ENCODE data around the gene FCRL2. TPM values are rescaled to one million over a fixed set of nuclear protein-coding genes. Genes with fewer than 3 reads are reported as not detected.
A peak's percentile ranks its signal among the peaks of the same experiment; 100 is the strongest.

The FCRL2 gene
- 0.15 TPM for polyA plus RNA-seq
- long read RNA-seq, donor 1 = 0 reads
- long read RNA-seq, donor 2 = 0 reads
- long read RNA-seq, donor 3 = 0 reads
- long read RNA-seq, donor 4 = 0 reads
- long read RNA-seq, donor 5 = 0 reads
- long read RNA-seq, donor 6 = 0 reads
- long read RNA-seq, donor 7, partial matches to known transcripts = 0 of 1 reads
- long read RNA-seq, donor 7, other reads (novel, unspliced or antisense) = 0 of 1 reads
- long read RNA-seq, donor 8 = 0 reads
- long read RNA-seq, donor 9 = 0 reads
- long read RNA-seq, donor 10 = 0 reads
- long read RNA-seq, donor 11 = 0 reads

GRCh38 chr1:157776971-157777391 is at the start of gene FCRL2:
Gene FCRL2, minus strand, starts transcription at chr1:157777132. Its CDS starts 59 bp downstream, at chr1:157777073.
- Histone ChIP-seq H3K27me3 (ENCODE audit: control insufficient read depth, insufficient read depth, low read length) (no peaks in the 10 kb centered on the region), H3K4me3 (ENCODE audit: low read length) (no peak within 1 kb of the TSS), H3K4me1 (ENCODE audit: control insufficient read depth, insufficient read depth, low read length) (peaks cover 15% of the 10 kb centered on the region), H3K36me3 (ENCODE audit: control insufficient read depth, insufficient read depth, low read length) (no peaks in the 10 kb centered on the region), H3K9me3 (ENCODE audit: control insufficient read depth, low read depth, low read length) (no peaks in the 10 kb centered on the region), H3K27ac (ENCODE audit: low read length) (peak within 1 kb of the TSS; percentile 58)
- DNase-seq = peak; percentile 29 to 63
- no CpG with 5 or more reads among the region's 1 CpG for WGBS (ENCODE audit: insufficient coverage, low lambda C conversion rate)

GRCh38 chr1:157820299-157820698 is 43.4 kb upstream of the FCRL2 start:
- Histone ChIP-seq H3K36me3 (ENCODE audit: control insufficient read depth, insufficient read depth, low read length) (no peaks in the 10 kb centered on the region), H3K9me3 (ENCODE audit: control insufficient read depth, low read depth, low read length) (no peaks in the 10 kb centered on the region), H3K4me1 (ENCODE audit: control insufficient read depth, insufficient read depth, low read length) (no peaks in the 10 kb centered on the region), H3K27ac (ENCODE audit: low read length) (no peak overlapping the region), H3K27me3 (ENCODE audit: control insufficient read depth, insufficient read depth, low read length) (no peaks in the 10 kb centered on the region), H3K4me3 (ENCODE audit: low read length) (no peak overlapping the region)
- no CpG with 5 or more reads among the region's 2 CpGs for WGBS (ENCODE audit: insufficient coverage, low lambda C conversion rate)
- no peak for DNase-seq

GRCh38 chr1:157819896-157820295 is 43.0 kb upstream of the FCRL2 start, which contains the start of gene FCRL1:
Gene FCRL1, minus strand, starts transcription at chr1:157820120. Its CDS starts 83 bp downstream, at chr1:157820037.
- Histone ChIP-seq H3K9me3 (ENCODE audit: control insufficient read depth, low read depth, low read length) (no peaks in the 10 kb centered on the region), H3K27ac (ENCODE audit: low read length) (no peak within 1 kb of the TSS), H3K27me3 (ENCODE audit: control insufficient read depth, insufficient read depth, low read length) (no peaks in the 10 kb centered on the region), H3K4me1 (ENCODE audit: control insufficient read depth, insufficient read depth, low read length) (no peaks in the 10 kb centered on the region), H3K36me3 (ENCODE audit: control insufficient read depth, insufficient read depth, low read length) (no peaks in the 10 kb centered on the region), H3K4me3 (ENCODE audit: low read length) (no peak within 1 kb of the TSS)
- no CpG with 5 or more reads among the region's 3 CpGs for WGBS (ENCODE audit: insufficient coverage, low lambda C conversion rate)
- DNase-seq = no peak

GRCh38 chr1:157819215-157819614 is 42.3 kb upstream of the FCRL2 start:
- H3K4me3 ChIP-seq (ENCODE audit: low read length) = no peak overlapping the region
- no peaks in the 10 kb centered on the region for H3K9me3 ChIP-seq (ENCODE audit: control insufficient read depth, low read depth, low read length)
- no peaks in the 10 kb centered on the region for H3K4me1 ChIP-seq (ENCODE audit: control insufficient read depth, insufficient read depth, low read length)
- H3K27me3 ChIP-seq (ENCODE audit: control insufficient read depth, insufficient read depth, low read length) = no peaks in the 10 kb centered on the region
- no peak for DNase-seq
- H3K36me3 ChIP-seq (ENCODE audit: control insufficient read depth, insufficient read depth, low read length) = no peaks in the 10 kb centered on the region
- no peak overlapping the region for H3K27ac ChIP-seq (ENCODE audit: low read length)
- 67% methylated on average over 1 of the region's 2 CpGs for WGBS (ENCODE audit: insufficient coverage, low lambda C conversion rate)

- Histone ChIP-seq H3K4me3 (ENCODE audit: low read length) (no peak overlapping the region), H3K9me3 (ENCODE audit: control insufficient read depth, low read depth, low read length) (peaks cover 3% of the 10 kb centered on the region), H3K27ac (ENCODE audit: low read length) (no peak overlapping the region), H3K4me1 (ENCODE audit: control insufficient read depth, insufficient read depth, low read length) (no peaks in the 10 kb centered on the region), H3K36me3 (ENCODE audit: control insufficient read depth, insufficient read depth, low read length) (no peaks in the 10 kb centered on the region), H3K27me3 (ENCODE audit: control insufficient read depth, insufficient read depth, low read length) (peaks cover 3% of the 10 kb centered on the region)
- DNase-seq = no peak
- no CpG with 5 or more reads among the region's 1 CpG for WGBS (ENCODE audit: insufficient coverage, low lambda C conversion rate)
These were observed 36.3 kb upstream of the FCRL2 start for GRCh38 chr1:157813269-157813668.

GRCh38 chr1:157806431-157807149 is 29.7 kb upstream of the FCRL2 start:
- no peaks in the 10 kb centered on the region for H3K36me3 ChIP-seq (ENCODE audit: control insufficient read depth, insufficient read depth, low read length)
- H3K27me3 ChIP-seq (ENCODE audit: control insufficient read depth, insufficient read depth, low read length) = peaks cover 3% of the 10 kb centered on the region
- DNase-seq = no peak
- WGBS (ENCODE audit: insufficient coverage, low lambda C conversion rate) = 40% methylated on average over 1 of the region's 6 CpGs
- no peaks in the 10 kb centered on the region for H3K4me1 ChIP-seq (ENCODE audit: control insufficient read depth, insufficient read depth, low read length)
- H3K9me3 ChIP-seq (ENCODE audit: control insufficient read depth, low read depth, low read length) = no peaks in the 10 kb centered on the region
- H3K4me3 ChIP-seq (ENCODE audit: low read length) = no peak overlapping the region
- H3K27ac ChIP-seq (ENCODE audit: low read length) = no peak overlapping the region

- Histone ChIP-seq H3K4me3 (ENCODE audit: low read length) (no peak overlapping the region), H3K36me3 (ENCODE audit: control insufficient read depth, insufficient read depth, low read length) (no peaks in the 10 kb centered on the region), H3K9me3 (ENCODE audit: control insufficient read depth, low read depth, low read length) (no peaks in the 10 kb centered on the region), H3K4me1 (ENCODE audit: control insufficient read depth, insufficient read depth, low read length) (no peaks in the 10 kb centered on the region), H3K27ac (ENCODE audit: low read length) (no peak overlapping the region), H3K27me3 (ENCODE audit: control insufficient read depth, insufficient read depth, low read length) (no peaks in the 10 kb centered on the region)
- no CpG with 5 or more reads among the region's 7 CpGs for WGBS (ENCODE audit: insufficient coverage, low lambda C conversion rate)
- no peak for DNase-seq
These were observed 26.9 kb upstream of the FCRL2 start for GRCh38 chr1:157803851-157804250.

- no peak for DNase-seq
- no peaks in the 10 kb centered on the region for H3K36me3 ChIP-seq (ENCODE audit: control insufficient read depth, insufficient read depth, low read length)
- H3K9me3 ChIP-seq (ENCODE audit: control insufficient read depth, low read depth, low read length) = no peaks in the 10 kb centered on the region
- no peak overlapping the region for H3K27ac ChIP-seq (ENCODE audit: low read length)
- WGBS (ENCODE audit: insufficient coverage, low lambda C conversion rate) = no CpG with 5 or more reads among the region's 1 CpG
- H3K27me3 ChIP-seq (ENCODE audit: control insufficient read depth, insufficient read depth, low read length) = peaks cover 7% of the 10 kb centered on the region
- no peak overlapping the region for H3K4me3 ChIP-seq (ENCODE audit: low read length)
- H3K4me1 ChIP-seq (ENCODE audit: control insufficient read depth, insufficient read depth, low read length) = no peaks in the 10 kb centered on the region
These were observed 23.1 kb upstream of the FCRL2 start for GRCh38 chr1:157799996-157800395.

GRCh38 chr1:157798211-157798610 is 21.3 kb upstream of the FCRL2 start:
- no peak for DNase-seq
- H3K9me3 ChIP-seq (ENCODE audit: control insufficient read depth, low read depth, low read length) = peaks cover 3% of the 10 kb centered on the region
- no peak overlapping the region for H3K4me3 ChIP-seq (ENCODE audit: low read length)
- WGBS (ENCODE audit: insufficient coverage, low lambda C conversion rate) = no CpG with 5 or more reads among the region's 5 CpGs
- no peaks in the 10 kb centered on the region for H3K36me3 ChIP-seq (ENCODE audit: control insufficient read depth, insufficient read depth, low read length)
- no peaks in the 10 kb centered on the region for H3K4me1 ChIP-seq (ENCODE audit: control insufficient read depth, insufficient read depth, low read length)
- H3K27me3 ChIP-seq (ENCODE audit: control insufficient read depth, insufficient read depth, low read length) = peaks cover 7% of the 10 kb centered on the region
- H3K27ac ChIP-seq (ENCODE audit: low read length) = no peak overlapping the region

- Histone ChIP-seq H3K27me3 (ENCODE audit: control insufficient read depth, insufficient read depth, low read length) (no peaks in the 10 kb centered on the region), H3K4me1 (ENCODE audit: control insufficient read depth, insufficient read depth, low read length) (no peaks in the 10 kb centered on the region), H3K9me3 (ENCODE audit: control insufficient read depth, low read depth, low read length) (no peaks in the 10 kb centered on the region), H3K36me3 (ENCODE audit: control insufficient read depth, insufficient read depth, low read length) (no peaks in the 10 kb centered on the region), H3K27ac (ENCODE audit: low read length) (no peak overlapping the region), H3K4me3 (ENCODE audit: low read length) (no peak overlapping the region)
- no peak for DNase-seq
- no CpG with 5 or more reads among the region's 1 CpG for WGBS (ENCODE audit: insufficient coverage, low lambda C conversion rate)
These were observed 8.3 kb upstream of the FCRL2 start for GRCh38 chr1:157785248-157785647.
